ENCODE results near the gene ZFR. TPM values are rescaled to one million over a fixed set of nuclear protein-coding genes. Genes with fewer than 3 reads are reported as not detected.

Gene ZFR
- total and polyA plus RNA-seq, 9 donors: 54.0 to 85.9 (median 74.1) TPM

GRCh38 chr5:32394981-32395380 is 49.6 kb downstream of the ZFR start:
- no peak for TF ChIP-seq EP300 (IDR thresholded peaks at IDR 0.05)
- no peak for TF ChIP-seq POLR2A (IDR thresholded peaks at IDR 0.05)
- TF ChIP-seq, protein P1, sequence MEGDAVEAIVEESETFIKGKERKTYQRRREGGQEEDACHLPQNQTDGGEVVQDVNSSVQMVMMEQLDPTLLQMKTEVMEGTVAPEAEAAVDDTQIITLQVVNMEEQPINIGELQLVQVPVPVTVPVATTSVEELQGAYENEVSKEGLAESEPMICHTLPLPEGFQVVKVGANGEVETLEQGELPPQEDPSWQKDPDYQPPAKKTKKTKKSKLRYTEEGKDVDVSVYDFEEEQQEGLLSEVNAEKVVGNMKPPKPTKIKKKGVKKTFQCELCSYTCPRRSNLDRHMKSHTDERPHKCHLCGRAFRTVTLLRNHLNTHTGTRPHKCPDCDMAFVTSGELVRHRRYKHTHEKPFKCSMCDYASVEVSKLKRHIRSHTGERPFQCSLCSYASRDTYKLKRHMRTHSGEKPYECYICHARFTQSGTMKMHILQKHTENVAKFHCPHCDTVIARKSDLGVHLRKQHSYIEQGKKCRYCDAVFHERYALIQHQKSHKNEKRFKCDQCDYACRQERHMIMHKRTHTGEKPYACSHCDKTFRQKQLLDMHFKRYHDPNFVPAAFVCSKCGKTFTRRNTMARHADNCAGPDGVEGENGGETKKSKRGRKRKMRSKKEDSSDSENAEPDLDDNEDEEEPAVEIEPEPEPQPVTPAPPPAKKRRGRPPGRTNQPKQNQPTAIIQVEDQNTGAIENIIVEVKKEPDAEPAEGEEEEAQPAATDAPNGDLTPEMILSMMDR (IDR thresholded peaks at IDR 0.05): no peak
- intact Hi-C loops (cut with DNase I): no loop called here
- H3K27ac ChIP-seq: no peak overlapping the region
- no peak overlapping the region for H3K4me3 ChIP-seq
- 86 to 94% (median 92%) methylated on average over 4 of the region's 4 CpGs for WGBS, 3 donors
- H3K36me3 ChIP-seq: no peaks in the 10 kb centered on the region
- H3K27me3 ChIP-seq: no peaks in the 10 kb centered on the region
- DNase-seq: no peak
- H3K9me3 ChIP-seq: no peaks in the 10 kb centered on the region
- H3K4me1 ChIP-seq (ENCODE audit: insufficient read depth): no peaks in the 10 kb centered on the region

DNA sequence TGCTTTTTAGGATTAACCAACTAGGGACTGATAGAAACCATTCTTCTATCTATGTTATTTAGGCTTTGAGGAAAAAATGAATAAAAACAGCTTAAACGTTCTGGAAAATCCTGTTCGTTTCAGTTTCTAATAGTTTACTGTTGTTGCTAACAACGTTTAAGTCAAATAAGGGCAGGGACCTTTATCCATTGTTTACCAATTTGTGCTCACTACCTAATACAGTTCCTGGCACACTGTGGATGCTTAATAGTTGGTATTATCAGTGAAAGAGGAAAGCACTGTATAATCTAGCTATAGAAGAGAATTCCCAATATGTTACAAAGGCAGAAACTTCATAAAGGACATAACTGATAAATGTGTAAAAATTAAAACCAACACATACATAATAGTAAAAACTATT is 52.5 kb downstream of the ZFR start:
- no peak for DNase-seq
- H3K27me3 ChIP-seq: no peaks in the 10 kb centered on the region
- no peaks in the 10 kb centered on the region for H3K36me3 ChIP-seq
- WGBS, 3 donors: 14 to 42% (median 19%) methylated on average over 3 of the region's 3 CpGs
- TF ChIP-seq, protein P1 (IDR thresholded peaks at IDR 0.05): no peak
- TF ChIP-seq EP300 (IDR thresholded peaks at IDR 0.05) (no peak), POLR2A (IDR thresholded peaks at IDR 0.05) (no peak)
- H3K4me3 ChIP-seq: no peak overlapping the region
- no peak overlapping the region for H3K27ac ChIP-seq
- no peaks in the 10 kb centered on the region for H3K9me3 ChIP-seq
- intact Hi-C loops (cut with DNase I): no loop called here
- no peaks in the 10 kb centered on the region for H3K4me1 ChIP-seq (ENCODE audit: insufficient read depth)

GRCh38 chr5:32390819-32391591 is 53.5 kb downstream of the ZFR start:
- H3K36me3 ChIP-seq: no peaks in the 10 kb centered on the region
- H3K9me3 ChIP-seq: no peaks in the 10 kb centered on the region
- no peaks in the 10 kb centered on the region for H3K4me1 ChIP-seq (ENCODE audit: insufficient read depth)
- TF ChIP-seq EP300 (IDR thresholded peaks at IDR 0.05) (no peak), POLR2A (IDR thresholded peaks at IDR 0.05) (no peak)
- TF ChIP-seq, protein P1 (IDR thresholded peaks at IDR 0.05): no peak
- H3K27me3 ChIP-seq: no peaks in the 10 kb centered on the region
- intact Hi-C loops (cut with DNase I): no loop called here
- peak in 1 of 5 donors; percentile 37 for DNase-seq
- H3K4me3 ChIP-seq: no peak overlapping the region
- H3K27ac ChIP-seq: no peak overlapping the region
- WGBS, 3 donors: 81 to 90% (median 82%) methylated on average over 10 of the region's 10 CpGs

DNA sequence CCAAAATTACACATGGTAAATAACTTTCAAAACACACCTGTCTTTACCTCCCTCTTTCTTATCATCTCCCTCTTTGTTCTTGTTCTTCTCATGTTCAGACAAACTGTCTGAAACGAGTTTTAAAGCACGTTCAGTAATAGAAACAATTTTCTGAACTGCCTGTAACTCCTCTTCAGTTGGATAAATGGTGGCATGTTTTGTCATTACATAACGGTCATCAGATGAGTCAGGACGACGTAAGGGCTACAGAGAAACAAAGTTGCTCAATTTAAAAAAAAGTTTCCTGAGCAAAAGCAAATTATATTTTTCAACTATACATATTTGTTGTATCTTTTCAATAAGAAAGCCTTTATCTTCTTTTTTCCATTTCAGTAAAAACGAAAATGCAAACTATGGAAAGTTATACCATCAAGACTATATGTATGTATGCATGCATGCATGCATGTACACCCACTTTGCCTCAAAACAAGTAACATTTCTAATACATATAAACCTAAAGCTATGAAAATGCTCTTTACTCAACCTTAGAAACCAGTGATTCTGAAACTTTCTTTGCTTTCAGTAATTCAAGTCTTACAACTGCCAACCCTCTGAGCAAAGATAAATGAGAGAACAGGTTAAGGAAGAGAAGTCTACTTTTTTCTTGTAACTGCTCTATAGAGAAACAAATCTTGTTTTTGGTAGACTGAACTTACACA is 56.0 kb downstream of the ZFR start:
- 19 to 27% (median 19%) methylated on average over 6 of the region's 6 CpGs for WGBS, 3 donors
- H3K4me3 ChIP-seq: no peak overlapping the region
- no peaks in the 10 kb centered on the region for H3K36me3 ChIP-seq
- H3K9me3 ChIP-seq: no peaks in the 10 kb centered on the region
- no peak for TF ChIP-seq EP300 (IDR thresholded peaks at IDR 0.05)
- TF ChIP-seq, protein P1 (IDR thresholded peaks at IDR 0.05): no peak
- no peak for TF ChIP-seq POLR2A (IDR thresholded peaks at IDR 0.05)
- H3K27me3 ChIP-seq: no peaks in the 10 kb centered on the region
- intact Hi-C loops (cut with DNase I): loop anchor here in 1 of 4 donors (5.0 kb wide), 1 partner anchor 151 kb away; no protein-coding TSS in a partner anchor
- DNase-seq: no peak
- H3K4me1 ChIP-seq (ENCODE audit: insufficient read depth): no peaks in the 10 kb centered on the region
- peak overlapping the region in 1 of 2 donors; percentile 59 for H3K27ac ChIP-seq

All from ovary (tissue), 9 donors.